Astrocyte (in vitro differentiated cells and primary cell): Measurements from ENCODE around the gene FBXO31. TPM values are rescaled to one million over a fixed set of nuclear protein-coding genes. Genes with fewer than 3 reads are reported as not detected.

Experiments used
- DNase-seq: peaks from one replicate; pipeline ENCODE4 v3.0.0-alpha.2; 2010; ENCODE audit warnings: low read depth
- FAIRE-seq: peaks from 2 replicates; lab custom pipeline; 2011; peaks lifted over from hg19 to GRCh38; lab: Jason Lieb, UNC
- H2AFZ ChIP-seq: 2 replicates; pipeline ENCODE4 v1.6.0; 2012; ENCODE audit warnings: low read depth, low read length, inconsistent platforms
- H3K27ac ChIP-seq: 2 replicates; pipeline ENCODE4 v1.5.1; 2011; ENCODE audit warnings: low read depth, low read length, inconsistent platforms
- H3K27me3 ChIP-seq: 2 replicates; pipeline ENCODE4 v1.6.0; 2011; ENCODE audit warnings: low read length, inconsistent platforms; ENCODE audit not compliant: insufficient read depth
- H3K36me3 ChIP-seq: 2 replicates; pipeline ENCODE4 v1.5.1; 2011; ENCODE audit warnings: low read length, inconsistent platforms; ENCODE audit not compliant: insufficient read depth
- H3K4me1 ChIP-seq: 2 replicates; pipeline ENCODE4 v1.5.1; 2011; ENCODE audit warnings: low read length, inconsistent platforms; ENCODE audit not compliant: insufficient read depth
- H3K4me2 ChIP-seq: 2 replicates; pipeline ENCODE4 v1.6.0; 2012; ENCODE audit warnings: low read length, inconsistent platforms
- H3K4me3 ChIP-seq: 2 replicates; pipeline ENCODE4 v1.5.1; 2011; ENCODE audit warnings: low read depth, mild to moderate bottlenecking, low read length, inconsistent platforms; ENCODE audit not compliant: insufficient read depth
- H3K79me2 ChIP-seq: 2 replicates; pipeline ENCODE4 v1.6.0; 2012; ENCODE audit warnings: mild to moderate bottlenecking, low read length, inconsistent platforms; ENCODE audit not compliant: insufficient read depth
- H3K9ac ChIP-seq: 2 replicates; pipeline ENCODE4 v1.6.0; 2012; ENCODE audit warnings: mild to moderate bottlenecking, low read length, inconsistent platforms
- H3K9me3 ChIP-seq: 2 replicates; pipeline ENCODE4 v1.5.1; 2012; ENCODE audit warnings: low read depth, mild to moderate bottlenecking, low read length, inconsistent platforms; ENCODE audit not compliant: insufficient read depth
- H4K20me1 ChIP-seq: 2 replicates; pipeline ENCODE4 v1.6.0; 2012; ENCODE audit warnings: low read length, inconsistent platforms; ENCODE audit not compliant: insufficient read depth
- H3K27ac Mint-ChIP-seq: one replicate; pipeline ENCODE4 v1.8.0; 2021; ENCODE audit warnings: mild to moderate bottlenecking, mixed read lengths; ENCODE audit not compliant: unreplicated experiment
- H3K27me3 Mint-ChIP-seq: one replicate; pipeline ENCODE4 v1.8.0; 2021; ENCODE audit warnings: low read depth, mixed read lengths; ENCODE audit not compliant: unreplicated experiment
- H3K36me3 Mint-ChIP-seq: one replicate; pipeline ENCODE4 v1.8.0; 2021; ENCODE audit warnings: low read depth, mixed read lengths; ENCODE audit not compliant: unreplicated experiment
- H3K4me1 Mint-ChIP-seq: one replicate; pipeline ENCODE4 v1.8.0; 2021; ENCODE audit warnings: low read depth, mixed read lengths; ENCODE audit not compliant: unreplicated experiment
- H3K4me3 Mint-ChIP-seq: one replicate; pipeline ENCODE4 v1.8.0; 2021; ENCODE audit warnings: mild to moderate bottlenecking, moderate library complexity, mixed read lengths; ENCODE audit not compliant: unreplicated experiment
- H3K9me3 Mint-ChIP-seq: one replicate; pipeline ENCODE4 v1.8.0; 2021; ENCODE audit warnings: mild to moderate bottlenecking, mixed read lengths; ENCODE audit not compliant: unreplicated experiment
- EZH2 ChIP-seq: IDR thresholded peaks from 2 replicates; pipeline ENCODE4 v1.6.1; 2012; ENCODE audit warnings: mild to moderate bottlenecking, low read length, inconsistent platforms; ENCODE audit not compliant: insufficient read depth
- total RNA-seq: library from RNA; stranded (reverse); gene quantifications from 2 replicates; pipeline ENCODE4 v1.2.1, GENCODE V29; 2021
- TF ChIP-seq, protein P1 (sequence below): IDR thresholded peaks from 2 replicates; pipeline ENCODE4 v1.5.1; 2011; ENCODE audit warnings: low read depth, mild to moderate bottlenecking, inconsistent platforms, low read length, moderate library complexity; ENCODE audit not compliant: insufficient read depth

FBXO31 gene
- total RNA-seq, 1 donor from 2014 or later: 34.9 TPM

DNA sequence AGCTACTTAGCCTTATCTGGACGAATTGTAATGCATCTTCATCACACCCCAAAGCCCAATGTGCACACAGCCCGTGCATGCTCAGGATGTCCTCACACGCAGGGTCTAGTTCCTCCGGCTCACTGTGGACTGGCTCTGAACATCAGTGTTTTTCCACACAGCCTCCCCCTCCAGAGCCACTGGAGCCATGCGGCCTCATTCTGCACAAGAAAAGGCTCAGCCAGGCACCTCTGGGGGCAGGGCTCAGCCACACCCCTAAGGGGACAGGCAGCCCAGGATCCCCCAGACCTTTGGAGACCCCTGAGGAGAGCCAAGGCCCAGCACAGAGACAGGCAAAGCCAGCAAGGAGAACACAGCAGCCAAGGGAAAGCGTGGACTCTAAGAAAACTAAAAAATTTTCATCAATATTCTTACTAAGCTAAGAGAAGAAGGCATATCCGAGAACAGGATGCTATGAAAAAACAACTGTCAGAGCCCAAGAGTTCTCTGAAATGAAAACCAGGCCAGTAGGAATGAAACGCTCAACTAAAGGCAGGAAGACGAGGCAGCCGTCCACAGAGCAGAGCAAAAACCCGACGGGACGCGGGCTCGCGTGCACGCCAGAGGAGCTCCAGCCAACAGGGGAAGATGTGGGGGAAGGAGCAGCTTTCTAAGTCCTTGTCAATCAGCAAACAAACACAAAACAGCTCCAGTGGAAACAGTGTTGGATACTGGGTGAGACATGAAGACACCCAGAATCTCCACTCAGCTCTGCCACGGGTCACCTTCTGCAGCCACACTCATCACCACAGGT lies 43.0 kb upstream of the FBXO31 start:
- Histone ChIP-seq H3K4me2 (no peak overlapping the region), H3K79me2 (peaks cover 10% of the 10 kb centered on the region), H3K27me3 (no peaks in the 10 kb centered on the region), H3K9me3 (no peaks in the 10 kb centered on the region), H3K4me3 (no peak overlapping the region), H4K20me1 (peaks cover 68% of the 10 kb centered on the region), H2AFZ (no peak overlapping the region), H3K4me1 (peaks cover 3% of the 10 kb centered on the region), H3K9ac (no peak overlapping the region), H3K36me3 (peaks cover 17% of the 10 kb centered on the region), H3K27ac (no peak overlapping the region)
- no peak overlapping the region for H3K27ac Mint-ChIP-seq
- no peaks in the 10 kb centered on the region for H3K9me3 Mint-ChIP-seq
- DNase-seq: no peak
- H3K4me3 Mint-ChIP-seq: no peak overlapping the region
- H3K36me3 Mint-ChIP-seq: peaks cover 7% of the 10 kb centered on the region
- TF ChIP-seq, protein P1, sequence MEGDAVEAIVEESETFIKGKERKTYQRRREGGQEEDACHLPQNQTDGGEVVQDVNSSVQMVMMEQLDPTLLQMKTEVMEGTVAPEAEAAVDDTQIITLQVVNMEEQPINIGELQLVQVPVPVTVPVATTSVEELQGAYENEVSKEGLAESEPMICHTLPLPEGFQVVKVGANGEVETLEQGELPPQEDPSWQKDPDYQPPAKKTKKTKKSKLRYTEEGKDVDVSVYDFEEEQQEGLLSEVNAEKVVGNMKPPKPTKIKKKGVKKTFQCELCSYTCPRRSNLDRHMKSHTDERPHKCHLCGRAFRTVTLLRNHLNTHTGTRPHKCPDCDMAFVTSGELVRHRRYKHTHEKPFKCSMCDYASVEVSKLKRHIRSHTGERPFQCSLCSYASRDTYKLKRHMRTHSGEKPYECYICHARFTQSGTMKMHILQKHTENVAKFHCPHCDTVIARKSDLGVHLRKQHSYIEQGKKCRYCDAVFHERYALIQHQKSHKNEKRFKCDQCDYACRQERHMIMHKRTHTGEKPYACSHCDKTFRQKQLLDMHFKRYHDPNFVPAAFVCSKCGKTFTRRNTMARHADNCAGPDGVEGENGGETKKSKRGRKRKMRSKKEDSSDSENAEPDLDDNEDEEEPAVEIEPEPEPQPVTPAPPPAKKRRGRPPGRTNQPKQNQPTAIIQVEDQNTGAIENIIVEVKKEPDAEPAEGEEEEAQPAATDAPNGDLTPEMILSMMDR: no peak
- no peak for TF ChIP-seq EZH2
- H3K4me1 Mint-ChIP-seq: peaks cover 6% of the 10 kb centered on the region
- no peaks in the 10 kb centered on the region for H3K27me3 Mint-ChIP-seq
- FAIRE-seq: no peak

DNA sequence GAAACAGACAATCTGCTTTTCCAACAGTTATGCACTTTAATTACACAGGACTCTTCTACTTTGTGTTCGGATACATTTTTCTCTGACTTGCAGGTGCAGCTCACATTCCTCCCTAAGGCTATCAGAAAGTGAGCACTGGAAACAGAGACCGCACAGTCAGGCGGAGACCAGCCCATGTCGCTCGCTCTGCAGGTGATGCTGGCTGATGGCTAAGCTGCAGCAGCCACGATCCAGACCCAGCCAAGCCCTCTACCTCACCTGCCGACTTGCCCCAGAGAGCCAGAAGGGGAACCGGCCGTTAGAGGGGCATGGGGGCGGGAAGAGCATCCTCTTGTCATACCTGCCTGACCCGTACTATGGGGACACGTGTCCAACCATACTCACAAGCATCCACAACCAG lies 42.4 kb upstream of the FBXO31 start:
- Histone ChIP-seq H3K4me3 (no peak overlapping the region), H3K27ac (no peak overlapping the region), H3K9ac (no peak overlapping the region), H3K9me3 (no peaks in the 10 kb centered on the region), H3K4me2 (no peak overlapping the region), H2AFZ (no peak overlapping the region), H4K20me1 (peaks cover 66% of the 10 kb centered on the region), H3K27me3 (no peaks in the 10 kb centered on the region), H3K4me1 (no peaks in the 10 kb centered on the region), H3K36me3 (peaks cover 18% of the 10 kb centered on the region), H3K79me2 (peaks cover 10% of the 10 kb centered on the region)
- no peak overlapping the region for H3K27ac Mint-ChIP-seq
- peaks cover 7% of the 10 kb centered on the region for H3K36me3 Mint-ChIP-seq
- H3K4me1 Mint-ChIP-seq: peaks cover 3% of the 10 kb centered on the region
- H3K9me3 Mint-ChIP-seq: peaks cover 2% of the 10 kb centered on the region
- H3K4me3 Mint-ChIP-seq: no peak overlapping the region
- FAIRE-seq (no peak), DNase-seq (no peak)
- H3K27me3 Mint-ChIP-seq: no peaks in the 10 kb centered on the region
- no peak for TF ChIP-seq EZH2
- TF ChIP-seq, protein P1: no peak

DNA sequence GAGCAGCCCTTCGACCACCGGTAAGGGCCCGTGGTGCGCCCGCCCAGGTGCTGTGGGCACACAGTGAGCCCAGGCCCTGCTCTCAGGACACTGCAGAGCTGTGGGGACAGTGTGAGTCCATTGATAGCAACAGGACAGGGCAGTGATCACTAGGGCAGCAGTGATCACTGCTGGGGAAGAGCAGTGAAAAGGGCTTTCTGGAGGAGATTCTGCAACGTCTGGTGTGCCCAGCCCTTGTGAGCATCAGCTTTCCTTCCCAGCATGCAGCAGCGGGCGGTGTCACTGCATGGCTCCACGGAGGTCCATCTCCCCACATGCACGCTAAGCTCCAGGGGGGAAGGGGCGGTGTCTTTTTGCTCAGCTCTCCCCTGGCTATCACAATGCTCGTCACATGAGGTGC lies 40.7 kb upstream of the FBXO31 start:
- H3K9me3 Mint-ChIP-seq: peaks cover 2% of the 10 kb centered on the region
- FAIRE-seq (no peak), DNase-seq (no peak)
- peaks cover 9% of the 10 kb centered on the region for H3K36me3 Mint-ChIP-seq
- H3K27ac Mint-ChIP-seq: no peak overlapping the region
- H2AFZ ChIP-seq: no peak overlapping the region
- H3K27me3 Mint-ChIP-seq: no peaks in the 10 kb centered on the region
- H3K4me3 Mint-ChIP-seq: no peak overlapping the region
- no peaks in the 10 kb centered on the region for H3K9me3 ChIP-seq
- peaks cover 73% of the 10 kb centered on the region for H4K20me1 ChIP-seq
- no peaks in the 10 kb centered on the region for H3K4me1 ChIP-seq
- H3K27me3 ChIP-seq: no peaks in the 10 kb centered on the region
- H3K4me3 ChIP-seq: no peak overlapping the region
- H3K9ac ChIP-seq: no peak overlapping the region
- peaks cover 27% of the 10 kb centered on the region for H3K36me3 ChIP-seq
- H3K79me2 ChIP-seq: peaks cover 10% of the 10 kb centered on the region
- TF ChIP-seq, protein P1: no peak
- TF ChIP-seq EZH2: no peak
- H3K4me2 ChIP-seq: no peak overlapping the region
- no peak overlapping the region for H3K27ac ChIP-seq
- peaks cover 2% of the 10 kb centered on the region for H3K4me1 Mint-ChIP-seq
